HG02763 (cell line): ENCODE results near the gene MAN2B2.
A peak's percentile ranks its signal among the peaks of the same experiment; 100 is the strongest.

ENCODE experiments used
- ATAC-seq: cut with Tn5 transposase; IDR thresholded peaks from one replicate; pipeline ENCODE4 v1.9.1; 2021; ENCODE audit warnings: mild to moderate bottlenecking, moderate library complexity; ENCODE audit not compliant: unreplicated experiment

Gene MAN2B2

DNA sequence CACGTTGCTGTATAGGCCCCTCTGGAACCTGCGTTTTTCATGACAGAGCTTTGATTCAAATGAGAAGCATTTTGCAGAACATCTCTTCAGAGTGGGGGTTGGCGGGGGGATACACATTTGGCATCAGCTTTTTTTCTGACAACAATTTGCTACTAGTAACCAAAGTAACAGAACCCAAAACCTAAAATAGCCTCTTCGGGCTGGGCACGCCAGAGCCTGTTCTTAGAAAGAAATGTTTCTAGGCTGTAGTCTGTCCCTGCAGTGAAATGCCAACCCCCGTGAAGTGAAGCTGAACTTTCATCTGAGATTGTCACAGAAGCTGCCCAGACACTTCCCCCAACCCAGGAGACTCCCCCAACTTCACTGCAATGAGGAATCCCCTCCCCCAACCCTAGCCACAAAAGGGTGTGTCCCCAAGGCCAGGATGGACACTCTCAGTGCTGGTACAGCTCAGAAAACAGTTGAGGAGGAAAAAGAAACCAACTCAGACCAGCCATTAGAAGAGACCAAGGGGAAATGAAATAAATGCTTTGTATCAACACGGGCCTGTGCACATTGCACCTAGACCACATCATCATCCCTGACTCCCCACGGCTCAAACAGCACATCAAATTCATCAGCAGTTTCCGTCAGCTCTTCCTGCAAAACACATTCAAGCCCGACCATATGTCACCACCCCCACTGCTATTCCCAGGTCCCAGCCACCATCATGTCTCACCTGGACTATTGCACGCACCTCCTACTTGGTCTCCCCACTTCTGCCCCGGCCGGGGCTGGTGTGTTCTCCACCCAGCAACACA is 8.4 kb upstream of the MAN2B2 start:
- ATAC-seq = no peak

- no peak for ATAC-seq
Measured at GRCh38 chr4:6567218-6567617, 7.8 kb upstream of the MAN2B2 start.

- ATAC-seq = no peak
Measured at GRCh38 chr4:6568148-6568547, 6.8 kb upstream of the MAN2B2 start.

DNA sequence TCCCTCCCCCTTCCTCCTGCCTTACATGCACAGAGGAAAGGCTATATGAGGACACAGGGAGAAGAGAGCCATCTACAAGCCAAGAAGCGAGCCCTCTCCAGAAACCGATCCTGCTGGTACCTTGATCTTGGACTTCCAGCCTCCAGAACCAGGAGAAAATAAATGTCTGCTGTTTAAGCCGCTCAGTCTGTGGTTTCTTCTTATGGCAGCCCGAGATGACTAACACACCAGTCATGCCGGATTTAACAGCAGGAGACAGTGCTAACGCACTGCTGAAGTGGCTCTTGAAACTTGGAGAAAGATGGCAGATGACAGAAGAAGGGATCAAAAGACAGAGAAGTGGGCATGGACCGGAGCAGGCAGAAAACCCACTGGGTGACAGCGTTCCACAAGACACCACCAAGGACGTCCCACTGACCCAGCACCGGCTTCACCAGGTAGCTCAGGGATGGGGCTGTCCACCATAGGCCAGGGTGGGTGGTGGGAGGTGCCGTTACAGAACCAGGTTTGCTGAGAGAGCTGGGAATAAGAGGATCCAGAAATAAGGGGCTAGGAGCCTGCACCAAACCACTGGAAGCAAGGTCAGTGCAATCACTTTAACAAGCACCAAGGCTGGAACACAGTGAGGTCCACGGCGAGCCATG is 6.2 kb upstream of the MAN2B2 start:
- ATAC-seq = no peak

DNA sequence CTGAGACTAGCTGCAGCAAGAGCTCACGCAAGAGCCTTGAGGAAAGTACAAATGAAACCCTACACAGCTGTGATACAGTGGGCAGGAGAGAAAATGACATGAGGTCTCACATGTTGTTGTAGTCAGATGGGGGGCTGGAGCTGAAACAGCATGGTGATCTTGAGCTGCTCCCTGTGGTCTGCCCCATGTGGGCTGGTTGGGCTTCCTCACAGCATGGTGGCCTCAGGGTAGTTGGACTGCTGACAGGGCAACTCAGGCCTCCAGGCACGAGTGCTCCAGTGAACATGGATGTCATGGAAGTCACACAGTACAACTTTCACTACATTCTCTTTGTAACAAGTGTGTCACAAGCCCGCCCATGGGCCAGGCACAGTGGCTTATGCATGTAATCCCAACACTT is 3.4 kb upstream of the MAN2B2 start:
- no peak for ATAC-seq

- no peak for ATAC-seq
Measured at GRCh38 chr4:6573551-6573950, 1.4 kb upstream of the MAN2B2 start.

DNA sequence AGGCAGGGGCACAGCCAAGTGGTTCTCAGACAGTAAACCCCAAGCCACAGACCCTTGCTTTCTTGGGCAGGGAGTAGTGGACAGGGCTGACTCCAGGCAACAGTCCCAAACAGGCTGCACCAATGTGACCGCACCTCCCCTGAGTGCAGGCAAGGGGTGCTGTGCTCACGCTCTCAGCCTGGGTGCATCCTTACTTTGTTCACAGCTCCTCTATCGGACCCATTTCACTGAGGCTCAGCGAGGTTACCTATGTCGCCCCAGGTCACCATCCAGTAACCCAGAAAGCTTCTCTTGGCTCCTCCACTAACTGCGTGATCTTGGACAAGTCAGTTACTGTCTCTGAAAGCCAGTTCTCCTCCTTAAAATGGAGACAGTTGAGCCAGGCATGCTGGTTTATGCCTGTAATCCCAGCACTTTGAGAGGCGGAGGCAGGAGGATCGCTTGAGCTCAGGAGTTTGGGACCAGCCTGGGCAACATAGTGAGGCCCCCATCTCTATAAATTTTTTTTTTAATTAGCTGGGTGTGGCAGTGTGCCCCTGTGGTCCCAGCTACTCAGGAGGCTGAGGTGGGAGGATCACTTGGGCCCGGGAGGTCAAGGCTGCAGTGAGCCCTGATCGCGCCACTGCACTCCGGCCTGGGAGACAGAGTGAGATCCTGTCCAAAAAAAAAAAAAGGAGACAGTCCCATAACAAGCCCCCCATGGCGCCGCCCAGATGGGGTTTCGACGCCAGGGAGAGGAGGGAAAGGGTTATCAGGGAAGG is 823 bp upstream of the MAN2B2 start:
- ATAC-seq = no peak

GRCh38 chr4:6575503-6576240 is 683 bp downstream of the MAN2B2 start:
- no peak for ATAC-seq

DNA sequence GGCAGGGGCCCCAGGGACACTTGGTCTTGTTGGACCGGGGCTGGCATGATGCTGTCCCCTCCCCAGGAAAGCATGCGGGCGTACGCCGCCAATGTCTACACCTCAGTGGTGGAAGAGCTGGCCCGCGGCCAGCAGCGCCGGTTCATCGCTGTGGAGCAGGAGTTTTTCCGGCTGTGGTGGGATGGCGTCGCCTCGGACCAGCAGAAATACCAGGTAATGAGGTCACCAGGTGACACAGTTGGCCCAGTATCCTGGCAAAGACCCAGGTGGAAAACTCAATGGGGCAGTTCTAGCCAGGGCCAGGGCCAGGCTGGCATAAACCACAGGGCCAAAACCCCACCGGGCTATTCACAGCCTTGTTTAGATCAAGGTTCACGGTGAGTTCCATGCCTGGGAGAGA is 1.5 kb downstream of the MAN2B2 start:
- ATAC-seq = no peak

DNA sequence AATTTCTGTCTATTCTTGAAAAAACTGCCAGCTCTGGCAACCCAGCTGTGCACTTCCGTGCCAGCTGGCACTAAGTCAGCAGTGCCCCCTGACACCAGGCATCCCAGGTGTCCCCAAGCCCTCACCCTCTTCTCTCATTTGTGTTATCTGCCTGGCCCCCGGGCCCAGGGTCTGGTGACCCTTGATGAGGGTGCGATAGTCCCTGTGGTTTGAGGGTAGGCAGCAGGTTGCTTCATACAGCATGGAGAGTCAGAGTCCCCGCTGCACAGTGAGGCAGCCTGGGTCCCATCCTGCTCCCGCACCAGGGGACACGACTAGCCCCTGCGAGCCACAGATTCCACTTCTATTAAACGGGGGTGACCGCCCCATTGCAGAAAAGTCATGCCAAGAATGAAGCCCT is 1.9 kb downstream of the MAN2B2 start:
- no peak for ATAC-seq

- no peak for ATAC-seq
Measured at GRCh38 chr4:6577409-6577808, 2.4 kb downstream of the MAN2B2 start.

DNA sequence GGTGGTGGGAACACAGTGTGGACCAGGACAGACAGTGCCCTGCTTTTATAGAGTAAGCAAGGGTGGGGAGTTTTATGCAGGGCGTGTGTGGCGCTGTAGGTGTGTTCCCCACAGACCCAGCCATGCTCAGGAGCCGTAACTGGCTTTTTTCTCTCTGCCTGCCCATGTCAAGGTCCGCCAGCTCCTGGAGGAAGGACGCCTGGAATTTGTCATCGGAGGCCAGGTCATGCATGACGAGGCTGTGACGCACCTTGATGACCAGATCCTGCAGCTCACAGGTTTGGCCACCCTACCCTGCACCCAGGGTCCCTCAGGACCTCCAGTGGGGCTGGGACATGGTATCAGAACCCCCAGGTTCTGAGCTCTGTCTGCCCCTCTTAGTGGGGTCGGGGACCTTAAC is 3.2 kb downstream of the MAN2B2 start:
- ATAC-seq = no peak

DNA sequence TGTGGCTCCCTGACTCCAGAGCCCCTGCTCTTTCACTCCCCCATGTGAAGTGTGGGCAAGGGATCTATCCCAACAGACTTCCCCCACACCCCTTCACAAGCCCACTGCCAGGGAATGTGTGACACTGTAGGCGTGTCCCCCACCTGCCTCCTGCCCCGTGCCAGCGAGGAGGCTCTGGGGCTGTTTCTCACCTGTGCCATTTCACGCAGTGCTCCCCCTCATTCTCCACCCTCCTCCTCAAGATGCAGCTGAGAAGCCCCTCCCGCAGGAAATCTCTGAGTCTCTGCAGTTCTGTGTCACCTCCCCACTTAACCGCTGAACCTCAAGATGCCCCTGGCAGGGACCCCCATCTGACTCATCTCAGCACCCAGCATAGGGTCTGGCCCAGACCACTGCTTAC is 5.4 kb downstream of the MAN2B2 start:
- no peak for ATAC-seq

DNA sequence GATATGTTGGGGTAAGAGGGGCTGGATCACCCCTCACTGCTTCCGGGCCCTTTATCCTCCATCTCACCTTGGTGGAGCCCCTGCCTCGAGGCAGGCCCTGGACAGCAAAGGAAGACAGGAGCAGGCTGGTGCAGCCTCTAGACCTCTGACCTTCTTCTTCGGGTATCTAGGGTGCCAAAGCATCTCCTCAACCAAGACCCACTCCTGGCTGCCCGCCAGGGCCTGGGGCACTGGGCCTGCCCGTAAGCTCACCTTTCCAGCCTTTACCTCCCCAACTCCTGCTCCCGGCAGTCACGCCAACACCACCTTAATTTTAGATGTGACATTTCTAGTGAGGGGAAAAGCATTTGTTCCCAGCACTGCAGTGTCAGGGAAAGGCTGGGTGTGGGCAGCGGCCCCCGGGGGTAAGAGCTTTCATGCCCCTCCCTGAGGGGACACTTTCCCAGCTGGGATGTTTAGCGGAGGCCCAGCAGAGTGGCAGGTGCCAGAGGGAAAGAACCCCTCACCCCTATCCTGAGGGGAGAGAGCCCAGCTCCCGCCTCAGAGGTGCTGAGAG is 6.7 kb downstream of the MAN2B2 start:
- no peak for ATAC-seq

DNA sequence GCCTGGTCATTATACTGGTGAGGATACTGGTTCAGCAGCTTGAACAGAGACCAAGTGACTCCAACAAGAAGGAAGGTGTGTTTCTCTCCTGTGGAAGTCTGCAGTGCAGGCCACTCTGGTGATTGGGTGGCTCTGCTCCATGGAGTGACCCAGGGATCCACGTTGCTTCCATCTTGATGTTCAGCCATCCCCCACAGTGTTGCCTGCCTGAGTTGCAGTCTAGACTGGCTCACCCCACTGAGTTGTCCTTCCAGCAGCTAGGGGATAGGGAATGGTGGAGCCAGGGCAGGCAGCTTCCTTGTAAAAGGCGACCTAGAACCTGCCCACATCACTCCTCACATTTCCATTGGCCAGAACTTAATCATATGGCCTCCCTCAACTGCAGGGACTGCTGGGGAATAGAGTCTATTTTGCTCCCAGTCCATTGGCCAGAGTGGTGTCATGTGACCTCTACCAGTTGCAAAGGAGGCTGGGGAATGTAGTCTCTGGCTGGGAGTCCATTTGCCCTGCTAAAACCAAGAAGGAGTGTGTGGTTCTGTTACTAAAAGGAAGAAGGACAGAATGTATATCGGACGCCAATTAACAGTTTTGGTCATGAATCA is 8.0 kb downstream of the MAN2B2 start:
- ATAC-seq = no peak

DNA sequence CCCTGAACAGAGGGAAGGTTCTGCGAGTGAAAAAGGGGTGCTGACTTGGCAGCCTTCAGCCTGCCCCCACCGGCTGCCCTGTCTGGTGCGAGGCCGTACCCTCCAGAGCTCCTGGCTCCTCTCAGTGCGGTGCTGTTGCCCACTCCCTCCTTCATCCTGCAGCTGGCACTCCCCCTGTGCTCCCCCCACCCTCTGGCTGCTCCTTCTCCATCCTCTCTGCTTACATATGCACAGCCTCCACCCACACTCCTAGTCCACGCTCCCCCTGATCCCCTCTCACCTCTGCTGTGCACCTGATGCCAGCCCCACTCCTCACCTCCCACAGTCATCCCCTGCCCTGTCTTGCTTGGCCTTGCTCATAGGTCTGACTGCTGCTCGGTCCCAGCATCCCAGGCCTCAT is 9.9 kb downstream of the MAN2B2 start:
- no peak for ATAC-seq

DNA sequence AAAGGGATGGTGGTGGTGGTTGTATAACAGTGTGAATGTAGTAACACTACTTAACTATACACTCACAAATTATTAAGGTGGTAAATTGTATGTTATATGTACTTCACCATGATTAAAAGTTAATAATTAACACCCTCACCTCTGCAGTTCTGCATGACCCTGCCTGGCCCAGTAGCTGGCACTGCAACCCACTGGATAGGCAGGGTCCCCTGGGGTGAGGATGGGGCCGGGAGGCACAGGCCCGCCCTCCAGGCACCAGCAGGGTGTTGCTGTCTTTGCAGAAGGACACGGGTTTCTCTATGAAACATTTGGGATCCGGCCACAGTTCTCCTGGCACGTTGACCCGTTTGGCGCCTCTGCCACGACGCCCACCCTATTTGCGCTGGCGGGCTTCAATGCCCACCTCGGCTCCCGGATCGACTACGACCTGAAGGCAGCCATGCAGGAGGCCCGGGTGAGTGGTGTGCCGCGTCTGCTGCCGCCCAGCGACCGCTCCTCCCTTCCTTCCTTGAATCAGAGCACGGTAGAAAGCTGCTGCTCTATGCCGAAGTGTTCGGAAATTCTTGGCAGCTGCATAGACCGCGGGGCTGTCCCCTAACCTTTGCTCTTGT is 11.8 kb downstream of the MAN2B2 start:
- no peak for ATAC-seq

GRCh38 chr4:6589444-6589843 is 14.5 kb downstream of the MAN2B2 start:
- no peak for ATAC-seq

- peak; percentile 49 for ATAC-seq
Measured at GRCh38 chr4:6591313-6591712, 16.3 kb downstream of the MAN2B2 start.

DNA sequence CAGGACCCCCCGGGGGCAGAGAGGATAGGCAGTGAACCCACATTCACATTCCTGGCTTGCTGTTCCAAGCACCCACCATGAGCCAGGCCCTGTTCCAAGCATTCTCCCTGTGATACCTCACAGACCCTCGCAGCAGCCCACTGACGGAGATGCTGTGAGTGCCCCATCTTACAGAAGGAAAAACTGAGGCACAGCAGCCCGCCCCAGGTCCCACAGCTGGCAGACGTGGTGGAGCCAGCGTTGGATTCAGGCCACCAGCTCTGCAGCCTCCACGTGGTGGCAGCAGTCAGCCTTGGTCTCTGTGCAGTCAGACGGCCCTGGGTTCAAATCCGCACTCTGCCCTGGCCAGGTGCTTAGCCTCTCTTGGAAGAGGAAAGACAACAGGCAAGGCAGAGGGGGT is 16.8 kb downstream of the MAN2B2 start:
- peak; percentile 6 for ATAC-seq
